ENCODE results near the gene KBTBD7. TPM values are rescaled to one million over a fixed set of nuclear protein-coding genes. Genes with fewer than 3 reads are reported as not detected.
"Not testable (repeated sequence)": the region's sequence is repeated elsewhere in the genome, so short reads cannot be mapped to it uniquely, and the experiment has no call there.

Gene KBTBD7
- total RNA-seq, 1 experiment from 2014 or later = 6.4 TPM

GRCh38 chr13:41179593-41180250, 14.6 kb downstream of the KBTBD7 start:
- no TSS peak for BruUV-seq (replicated peaks)
- Mint-ChIP-seq H3K4me3 (ENCODE audit: low read depth, unreplicated experiment) (no peak overlapping the region), H3K27me3 (ENCODE audit: unreplicated experiment) (no peaks in the 10 kb centered on the region), H3K36me3 (ENCODE audit: insufficient read depth, unreplicated experiment) (no peaks in the 10 kb centered on the region), H3K4me1 (ENCODE audit: low read depth, unreplicated experiment) (no peaks in the 10 kb centered on the region), H3K9me3 (ENCODE audit: low read depth, unreplicated experiment) (no peaks in the 10 kb centered on the region), H3K27ac (ENCODE audit: unreplicated experiment) (no peak overlapping the region)
- TF ChIP-seq, protein P1, sequence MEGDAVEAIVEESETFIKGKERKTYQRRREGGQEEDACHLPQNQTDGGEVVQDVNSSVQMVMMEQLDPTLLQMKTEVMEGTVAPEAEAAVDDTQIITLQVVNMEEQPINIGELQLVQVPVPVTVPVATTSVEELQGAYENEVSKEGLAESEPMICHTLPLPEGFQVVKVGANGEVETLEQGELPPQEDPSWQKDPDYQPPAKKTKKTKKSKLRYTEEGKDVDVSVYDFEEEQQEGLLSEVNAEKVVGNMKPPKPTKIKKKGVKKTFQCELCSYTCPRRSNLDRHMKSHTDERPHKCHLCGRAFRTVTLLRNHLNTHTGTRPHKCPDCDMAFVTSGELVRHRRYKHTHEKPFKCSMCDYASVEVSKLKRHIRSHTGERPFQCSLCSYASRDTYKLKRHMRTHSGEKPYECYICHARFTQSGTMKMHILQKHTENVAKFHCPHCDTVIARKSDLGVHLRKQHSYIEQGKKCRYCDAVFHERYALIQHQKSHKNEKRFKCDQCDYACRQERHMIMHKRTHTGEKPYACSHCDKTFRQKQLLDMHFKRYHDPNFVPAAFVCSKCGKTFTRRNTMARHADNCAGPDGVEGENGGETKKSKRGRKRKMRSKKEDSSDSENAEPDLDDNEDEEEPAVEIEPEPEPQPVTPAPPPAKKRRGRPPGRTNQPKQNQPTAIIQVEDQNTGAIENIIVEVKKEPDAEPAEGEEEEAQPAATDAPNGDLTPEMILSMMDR (IDR thresholded peaks at IDR 0.05; ENCODE audit: unreplicated experiment) = no peak
- intact Hi-C loops (cut with micrococcal nuclease; ENCODE audit: unreplicated experiment) = no loop called here
- CTCF ChIA-PET = interaction anchor here (0.6 kb wide), 1 partner anchor 677 kb away, joined by 4 read pairs; no protein-coding TSS in a partner anchor
- DNase-seq = no peak

DNA sequence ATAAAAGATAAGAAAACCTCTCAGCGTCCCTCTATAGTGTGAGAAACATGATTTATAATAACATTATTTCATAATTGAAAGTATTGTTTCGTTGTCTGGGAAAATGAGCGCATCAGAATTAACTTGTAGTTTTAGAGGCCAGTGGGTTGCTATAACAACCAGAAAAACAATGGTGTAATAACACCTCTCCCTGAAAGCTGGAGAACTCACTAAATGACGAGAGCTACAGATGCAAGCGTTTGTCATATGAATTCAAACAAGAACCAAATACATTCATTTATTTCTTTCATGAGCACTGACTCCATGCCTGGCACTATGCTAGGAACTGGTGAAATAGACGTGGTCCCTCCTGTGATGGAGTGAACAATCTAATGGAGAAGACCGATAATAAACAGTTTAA, 16.3 kb downstream of the KBTBD7 start:
- Mint-ChIP-seq H3K27ac (ENCODE audit: unreplicated experiment) (peak overlapping the region; percentile 27), H3K36me3 (ENCODE audit: insufficient read depth, unreplicated experiment) (no peaks in the 10 kb centered on the region), H3K4me1 (ENCODE audit: low read depth, unreplicated experiment) (no peaks in the 10 kb centered on the region), H3K4me3 (ENCODE audit: low read depth, unreplicated experiment) (no peak overlapping the region), H3K27me3 (ENCODE audit: unreplicated experiment) (no peaks in the 10 kb centered on the region), H3K9me3 (ENCODE audit: low read depth, unreplicated experiment) (no peaks in the 10 kb centered on the region)
- intact Hi-C loops (cut with micrococcal nuclease; ENCODE audit: unreplicated experiment) = no loop called here
- no peak for DNase-seq
- TF ChIP-seq, protein P1 (IDR thresholded peaks at IDR 0.05; ENCODE audit: unreplicated experiment) = no peak
- CTCF ChIA-PET = no interaction called here
- BruUV-seq (replicated peaks) = no TSS peak

DNA sequence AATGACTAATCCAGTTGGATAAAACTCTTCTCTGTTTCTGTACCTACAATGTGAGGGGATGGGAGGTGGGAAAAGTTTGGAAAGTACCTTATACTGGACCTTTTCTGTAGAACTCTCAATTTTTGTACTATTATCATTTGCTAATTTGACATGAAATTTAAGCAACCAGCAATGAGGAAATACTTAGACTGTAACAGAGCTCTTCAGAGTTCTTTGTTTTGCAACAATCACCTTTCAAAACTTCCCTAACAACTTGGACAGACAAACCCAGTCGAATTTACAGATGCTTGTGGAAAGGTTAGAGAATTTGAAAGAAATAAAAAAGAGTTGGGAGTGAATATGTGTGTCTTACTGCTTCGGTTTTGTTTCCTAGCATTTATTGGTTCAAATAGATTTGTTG, 16.8 kb downstream of the KBTBD7 start:
- no peak overlapping the region for H3K4me3 Mint-ChIP-seq (ENCODE audit: low read depth, unreplicated experiment)
- CTCF ChIA-PET = no interaction called here
- no TSS peak for BruUV-seq (replicated peaks)
- H3K27me3 Mint-ChIP-seq (ENCODE audit: unreplicated experiment) = no peaks in the 10 kb centered on the region
- H3K9me3 Mint-ChIP-seq (ENCODE audit: low read depth, unreplicated experiment) = no peaks in the 10 kb centered on the region
- TF ChIP-seq, protein P1 (IDR thresholded peaks at IDR 0.05; ENCODE audit: unreplicated experiment) = no peak
- H3K27ac Mint-ChIP-seq (ENCODE audit: unreplicated experiment) = peak overlapping the region; percentile 27
- H3K4me1 Mint-ChIP-seq (ENCODE audit: low read depth, unreplicated experiment) = no peaks in the 10 kb centered on the region
- no peak for DNase-seq
- intact Hi-C loops (cut with micrococcal nuclease; ENCODE audit: unreplicated experiment) = no loop called here
- no peaks in the 10 kb centered on the region for H3K36me3 Mint-ChIP-seq (ENCODE audit: insufficient read depth, unreplicated experiment)

GRCh38 chr13:41175576-41175975, 18.8 kb downstream of the KBTBD7 start:
- not testable (repeated sequence) for BruUV-seq (replicated peaks); H3K4me3 Mint-ChIP-seq (ENCODE audit: low read depth, unreplicated experiment)

DNA sequence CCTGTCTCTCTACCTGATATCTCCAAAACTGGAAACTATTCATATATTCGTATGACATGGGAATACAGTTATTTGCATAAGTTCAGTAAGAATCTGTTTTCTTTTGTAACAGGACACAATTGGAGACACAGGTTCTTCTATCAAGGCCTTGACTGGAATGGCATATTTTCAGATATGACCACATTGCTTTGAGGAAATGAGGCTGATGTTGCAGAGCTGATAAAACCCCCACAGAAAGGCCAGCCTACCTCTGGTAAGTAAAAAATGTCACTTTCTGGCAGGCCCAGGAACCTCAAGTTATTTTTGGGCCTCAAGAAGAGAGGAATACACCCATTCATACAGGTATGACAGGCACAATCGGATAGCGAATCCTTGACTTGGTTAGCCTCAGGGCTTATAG, 32.2 kb downstream of the KBTBD7 start:
- intact Hi-C loops (cut with micrococcal nuclease; ENCODE audit: unreplicated experiment) = no loop called here
- Mint-ChIP-seq H3K27me3 (ENCODE audit: unreplicated experiment) (no peaks in the 10 kb centered on the region), H3K4me1 (ENCODE audit: low read depth, unreplicated experiment) (no peaks in the 10 kb centered on the region), H3K27ac (ENCODE audit: unreplicated experiment) (no peak overlapping the region), H3K36me3 (ENCODE audit: insufficient read depth, unreplicated experiment) (no peaks in the 10 kb centered on the region), H3K4me3 (ENCODE audit: low read depth, unreplicated experiment) (no peak overlapping the region), H3K9me3 (ENCODE audit: low read depth, unreplicated experiment) (no peaks in the 10 kb centered on the region)
- no TSS peak for BruUV-seq (replicated peaks)
- CTCF ChIA-PET = no interaction called here
- no peak for DNase-seq
- TF ChIP-seq, protein P1 (IDR thresholded peaks at IDR 0.05; ENCODE audit: unreplicated experiment) = no peak

More at GRCh38 chr13:41175576-41175975, 18.8 kb downstream of the KBTBD7 start:
- DNase-seq; H3K27me3 Mint-ChIP-seq (ENCODE audit: unreplicated experiment); CTCF ChIA-PET; intact Hi-C loops (cut with micrococcal nuclease; ENCODE audit: unreplicated experiment); H3K36me3 Mint-ChIP-seq (ENCODE audit: insufficient read depth, unreplicated experiment); H3K4me1 Mint-ChIP-seq (ENCODE audit: low read depth, unreplicated experiment); H3K9me3 Mint-ChIP-seq (ENCODE audit: low read depth, unreplicated experiment); H3K27ac Mint-ChIP-seq (ENCODE audit: unreplicated experiment): not testable (repeated sequence)
